SH-SY5Y (cell line): ENCODE data around the gene DBN1.

Experiments used
- GATA2 ChIP-seq: IDR thresholded peaks from 2 replicates; pipeline ENCODE4 v1.6.1; 2011; ENCODE audit warnings: mild to moderate bottlenecking, low read depth, low read length
- GATA3 ChIP-seq: IDR thresholded peaks from 2 replicates; pipeline ENCODE4 v1.6.1; 2011; ENCODE audit warnings: low read depth, mild to moderate bottlenecking, low read length, moderate library complexity

DNA sequence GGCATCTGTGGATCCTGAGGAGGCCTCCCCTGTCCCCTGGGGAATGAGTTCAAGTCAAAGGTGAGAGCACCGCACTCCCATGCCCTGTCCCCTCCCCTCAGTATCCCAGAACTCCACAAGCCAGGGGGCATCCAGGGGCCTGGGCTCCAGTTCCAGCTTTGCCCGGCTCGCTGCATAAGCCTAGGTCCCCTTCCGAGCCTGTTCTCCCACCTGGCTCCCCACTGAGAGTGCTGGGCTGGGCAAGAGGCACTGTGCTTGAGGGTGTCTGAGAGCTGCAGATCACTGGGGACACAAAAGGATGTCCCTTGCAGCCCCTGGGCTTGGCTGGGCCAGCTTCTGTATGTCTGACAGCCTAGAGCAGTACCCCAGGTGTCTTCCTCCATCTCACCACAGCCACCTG lies 31.6 kb upstream of the DBN1 start:
- TF ChIP-seq GATA2 (no peak), GATA3 (no peak)
